Calu3 (cell line): ENCODE measurements around the gene SPCS3. TPM values are rescaled to one million over a fixed set of nuclear protein-coding genes. Genes with fewer than 3 reads are reported as not detected.

ENCODE experiments used
- BruUV-seq: library from RNA; stranded (reverse); fragments of 400-500 nt; replicated peaks from 2 replicates; lab custom pipeline; 2021; lab: Mats Ljungman, UMichigan
- CTCF ChIA-PET: fragments of 300-600 bp; sonication (Branson Sonifier 250); formaldehyde crosslinking; loops from one replicate; lab custom pipeline; 2022; ENCODE audit warnings: antibody characterized with exemption; lab: Charles Lee
- DNase-seq: peaks from one replicate; pipeline ENCODE4 v3.0.0; 2022
- H3K27ac Mint-ChIP-seq: one replicate; pipeline ENCODE4 v1.8.0; 2022; ENCODE audit warnings: mixed read lengths; ENCODE audit not compliant: unreplicated experiment
- H3K27me3 Mint-ChIP-seq: one replicate; pipeline ENCODE4 v1.8.0; 2022; ENCODE audit warnings: mixed read lengths; ENCODE audit not compliant: unreplicated experiment
- H3K36me3 Mint-ChIP-seq: one replicate; pipeline ENCODE4 v1.8.0; 2022; ENCODE audit warnings: mild to moderate bottlenecking, moderate library complexity, mixed read lengths; ENCODE audit not compliant: insufficient read depth, unreplicated experiment
- H3K4me1 Mint-ChIP-seq: one replicate; pipeline ENCODE4 v1.8.0; 2022; ENCODE audit warnings: mild to moderate bottlenecking, low read depth, mixed read lengths; ENCODE audit not compliant: unreplicated experiment
- H3K4me3 Mint-ChIP-seq: one replicate; pipeline ENCODE4 v1.8.0; 2022; ENCODE audit warnings: mild to moderate bottlenecking, low read depth, moderate library complexity, mixed read lengths; ENCODE audit not compliant: unreplicated experiment
- H3K9me3 Mint-ChIP-seq: one replicate; pipeline ENCODE4 v1.8.0; 2022; ENCODE audit warnings: low read depth, mixed read lengths; ENCODE audit not compliant: unreplicated experiment
- CTCF ChIP-seq: fragments of 200-600 bp; IDR thresholded peaks from one replicate; pipeline ENCODE4 v1.8.0; 2022; ENCODE audit warnings: antibody characterized with exemption; ENCODE audit not compliant: unreplicated experiment
- intact Hi-C: fragments of 100-400 bp; cut with micrococcal nuclease; formaldehyde crosslinking; loops from one replicate; pipeline ENCODE4 v1.10.0; 2022; ENCODE audit not compliant: unreplicated experiment
- total RNA-seq: library from RNA; stranded (reverse); gene quantifications from 2 replicates; pipeline ENCODE4 v1.2.3, GENCODE V29; 2022

Gene SPCS3
- total RNA-seq, 1 experiment from 2014 or later = 94.6 TPM

GRCh38 chr4:176298664-176299063 lies 21.1 kb upstream of the SPCS3 start:
- CTCF ChIA-PET = no interaction called here
- Mint-ChIP-seq H3K27ac (no peak overlapping the region), H3K27me3 (no peaks in the 10 kb centered on the region), H3K4me1 (peaks cover 7% of the 10 kb centered on the region), H3K4me3 (no peak overlapping the region), H3K36me3 (no peaks in the 10 kb centered on the region), H3K9me3 (no peaks in the 10 kb centered on the region)
- no peak for TF ChIP-seq CTCF
- no TSS peak for BruUV-seq
- intact Hi-C loops = no loop called here
- no peak for DNase-seq

- no peaks in the 10 kb centered on the region for H3K9me3 Mint-ChIP-seq
- CTCF ChIA-PET = no interaction called here
- no peak overlapping the region for H3K27ac Mint-ChIP-seq
- no peak for TF ChIP-seq CTCF
- H3K36me3 Mint-ChIP-seq = no peaks in the 10 kb centered on the region
- no peak for DNase-seq
- no TSS peak for BruUV-seq
- H3K27me3 Mint-ChIP-seq = no peaks in the 10 kb centered on the region
- intact Hi-C loops = no loop called here
- H3K4me1 Mint-ChIP-seq = peaks cover 7% of the 10 kb centered on the region
- H3K4me3 Mint-ChIP-seq = no peak overlapping the region
Observed at GRCh38 chr4:176300036-176300435, 19.7 kb upstream of the SPCS3 start.

- BruUV-seq = no TSS peak
- no peak overlapping the region for H3K4me3 Mint-ChIP-seq
- no peak for TF ChIP-seq CTCF
Observed at GRCh38 chr4:176300565-176300964, 19.2 kb upstream of the SPCS3 start.

GRCh38 chr4:176302283-176303275 lies 17.2 kb upstream of the SPCS3 start:
- intact Hi-C loops = no loop called here
- no peak for DNase-seq
- Mint-ChIP-seq H3K4me3 (no peak overlapping the region), H3K27ac (no peak overlapping the region), H3K36me3 (no peaks in the 10 kb centered on the region), H3K9me3 (no peaks in the 10 kb centered on the region), H3K27me3 (no peaks in the 10 kb centered on the region), H3K4me1 (peaks cover 7% of the 10 kb centered on the region)
- no peak for TF ChIP-seq CTCF
- BruUV-seq = no TSS peak
- CTCF ChIA-PET = no interaction called here

More at GRCh38 chr4:176300565-176300964, 19.2 kb upstream of the SPCS3 start:
- no peaks in the 10 kb centered on the region for H3K27me3 Mint-ChIP-seq
- H3K36me3 Mint-ChIP-seq = no peaks in the 10 kb centered on the region
- no peaks in the 10 kb centered on the region for H3K9me3 Mint-ChIP-seq
- peaks cover 7% of the 10 kb centered on the region for H3K4me1 Mint-ChIP-seq
- CTCF ChIA-PET = no interaction called here
- no peak overlapping the region for H3K27ac Mint-ChIP-seq
- intact Hi-C loops = no loop called here
- no peak for DNase-seq
